B cell (primary cell): ENCODE results near the gene TMEM145. TPM values are rescaled to one million over a fixed set of nuclear protein-coding genes. Genes with fewer than 3 reads are reported as not detected.

Source experiments
- ATAC-seq: fragments of 200-7000 bp; cut with Tn5 transposase; one replicate; pipeline ENCODE4 v1.10.0; 2021; ENCODE audit warnings: low read depth, mild to moderate bottlenecking, moderate number of reproducible peaks, moderate library complexity
- CTCF ChIA-PET: fragments of 350-600 bp; sonication (Branson Sonifier 250); formaldehyde crosslinking; loops from one replicate; lab custom pipeline; 2021; ENCODE audit warnings: antibody characterized with exemption, inconsistent platforms; lab: Charles Lee
- POLR2A ChIA-PET: fragments of 350-600 bp; sonication (Branson Sonifier 250); formaldehyde crosslinking; loops from one replicate; lab custom pipeline; 2021; ENCODE audit warnings: antibody characterized with exemption; lab: Charles Lee
- DNase-seq: peaks from one replicate; pipeline ENCODE4 v3.0.0; 2013
- H2AFZ ChIP-seq: 2 replicates; pipeline ENCODE4 v1.6.1; 2012; ENCODE audit warnings: mild to moderate bottlenecking, low read depth, low read length; ENCODE audit not compliant: insufficient read depth, poor library complexity, severe bottlenecking
- H3K27ac ChIP-seq, 2 donors: 1 replicate in 1 of 2; 2 replicates in 1 of 2; pipeline ENCODE4 v1.5.1; 2012 to 2013; ENCODE audit warnings: low read length in 2 of 2, mild to moderate bottlenecking in 2 of 2, moderate library complexity in 1 of 2
- H3K27me3 ChIP-seq, 4 experiments: fragments of 200-600 bp in 1 of 4; sonication (generic) in 1 of 4; replicated peaks in 1 of 4; 1 replicate in 2 of 4; 2 replicates in 2 of 4; pipeline versions ENCODE4 v1.6.1 to v1.7.0; 2013 to 2016; ENCODE audit warnings: low read length in 3 of 4, mild to moderate bottlenecking in 2 of 4, mixed read lengths in 1 of 4, moderate library complexity in 1 of 4; ENCODE audit not compliant: insufficient read depth in 4 of 4, control insufficient read depth in 3 of 4; ENCODE audit errors: control extremely low read depth in 1 of 4
- H3K36me3 ChIP-seq, 2 experiments: replicated peaks in 1 of 2; 1 replicate in 1 of 2; 2 replicates in 1 of 2; pipeline versions ENCODE4 v1.6.1 to v1.7.1; 2013; ENCODE audit warnings: low read length in 1 of 2; ENCODE audit not compliant: insufficient read depth in 2 of 2, control insufficient read depth in 1 of 2; ENCODE audit errors: control extremely low read depth in 1 of 2, extremely low read depth in 1 of 2
- H3K4me1 ChIP-seq, 2 donors: fragments of 200-600 bp in 1 of 2; sonication (generic) in 1 of 2; 1 replicate in 1 of 2; 2 replicates in 1 of 2; pipeline versions ENCODE4 v1.5.1 to v1.6.1; 2013 to 2017; ENCODE audit warnings: low read length in 2 of 2; ENCODE audit not compliant: control insufficient read depth in 2 of 2, insufficient read depth in 2 of 2
- H3K4me2 ChIP-seq: replicated peaks from 2 replicates; pipeline ENCODE3; 2012; ENCODE audit warnings: mild to moderate bottlenecking, low read depth, low read length; ENCODE audit not compliant: poor library complexity, severe bottlenecking
- H3K4me3 ChIP-seq, 5 experiments: fragments of 200-600 bp in 1 of 5; sonication (generic) in 1 of 5; 1 replicate in 3 of 5; 2 replicates in 2 of 5; pipeline versions ENCODE4 v1.5.1 to v1.7.0; 2011 to 2016; ENCODE audit warnings: low read length in 4 of 5, mild to moderate bottlenecking in 4 of 5, low read depth in 2 of 5, control low read depth in 1 of 5, moderate library complexity in 1 of 5; ENCODE audit not compliant: insufficient read depth in 1 of 5; ENCODE audit errors: control extremely low read depth in 1 of 5, extremely low read depth in 1 of 5
- H3K79me2 ChIP-seq: fragments of 200-600 bp; sonication (generic); one replicate; pipeline ENCODE4 v1.6.0; 2016; ENCODE audit warnings: low read length; ENCODE audit not compliant: control insufficient read depth, insufficient read depth
- H3K9ac ChIP-seq: fragments of 200-600 bp; sonication (generic); 2 replicates; pipeline ENCODE4 v1.6.1; 2017; ENCODE audit warnings: mild to moderate bottlenecking, low read length, moderate library complexity
- H3K9me3 ChIP-seq, 3 donors: one replicate each; pipeline versions ENCODE4 v1.6.1 to v1.7.1; 2013; ENCODE audit warnings: low read length in 2 of 3; ENCODE audit not compliant: control insufficient read depth in 2 of 3, insufficient read depth in 1 of 3; ENCODE audit errors: control extremely low read depth in 1 of 3
- H4K20me1 ChIP-seq: 2 replicates; pipeline ENCODE4 v1.6.0; 2012; ENCODE audit warnings: mild to moderate bottlenecking, low read length; ENCODE audit not compliant: insufficient read depth, control insufficient read depth, poor library complexity, severe bottlenecking
- H3K27ac Mint-ChIP-seq: one replicate; pipeline ENCODE4 v1.8.0; 2021; ENCODE audit warnings: mixed read lengths
- H3K27me3 Mint-ChIP-seq: one replicate; pipeline ENCODE4 v1.8.0; 2021; ENCODE audit warnings: mixed read lengths
- H3K4me1 Mint-ChIP-seq: one replicate; pipeline ENCODE4 v1.8.0; 2021; ENCODE audit warnings: mixed read lengths
- H3K4me3 Mint-ChIP-seq: one replicate; pipeline ENCODE4 v1.8.0; 2021; ENCODE audit warnings: mixed read lengths
- H3K9me3 Mint-ChIP-seq: one replicate; pipeline ENCODE4 v1.8.0; 2022; ENCODE audit warnings: mixed read lengths; ENCODE audit not compliant: insufficient read depth
- EZH2 ChIP-seq: IDR thresholded peaks from 2 replicates; pipeline ENCODE4 v1.6.1; 2012; ENCODE audit warnings: borderline replicate concordance, low read depth, mild to moderate bottlenecking, moderate library complexity, low read length; ENCODE audit not compliant: insufficient read depth, poor library complexity, severe bottlenecking
- WGBS: methylation state at CpG from one replicate; pipeline ENCODE4 v1.1.5; 2013; ENCODE audit warnings: missing lambda C conversion rate; ENCODE audit not compliant: insufficient coverage; 5-methylcytosine and 5-hydroxymethylcytosine counted together
- intact Hi-C: fragments of 100-400 bp; cut with micrococcal nuclease; formaldehyde crosslinking; loops from one replicate; pipeline ENCODE4 v1.10.0; 2022
- polyA plus RNA-seq: library from polyadenylated mRNA; depleted of rRNA; stranded (reverse); fragments of >200 nt; gene quantifications from 2 replicates; pipeline ENCODE4 v1.2.3, GENCODE V29; 2012
- total RNA-seq, 2 donors: library from RNA; stranded (reverse); fragments of 120-200 nt in 1 of 2; gene quantifications; 1 replicate in 1 of 2; 2 replicates in 1 of 2; pipeline versions ENCODE4 v1.2.3 to v1.2.4, GENCODE V29; 2013 to 2022
- TF ChIP-seq, protein P1 (sequence below): fragments of 200-600 bp; IDR thresholded peaks from one replicate; pipeline ENCODE4 v1.8.0; 2022; ENCODE audit warnings: antibody characterized with exemption, mild to moderate bottlenecking

The TMEM145 gene
- total and polyA plus RNA-seq, 2 donors (not counting 1 experiment from before 2014, with no cell fraction given) = not detected

DNA sequence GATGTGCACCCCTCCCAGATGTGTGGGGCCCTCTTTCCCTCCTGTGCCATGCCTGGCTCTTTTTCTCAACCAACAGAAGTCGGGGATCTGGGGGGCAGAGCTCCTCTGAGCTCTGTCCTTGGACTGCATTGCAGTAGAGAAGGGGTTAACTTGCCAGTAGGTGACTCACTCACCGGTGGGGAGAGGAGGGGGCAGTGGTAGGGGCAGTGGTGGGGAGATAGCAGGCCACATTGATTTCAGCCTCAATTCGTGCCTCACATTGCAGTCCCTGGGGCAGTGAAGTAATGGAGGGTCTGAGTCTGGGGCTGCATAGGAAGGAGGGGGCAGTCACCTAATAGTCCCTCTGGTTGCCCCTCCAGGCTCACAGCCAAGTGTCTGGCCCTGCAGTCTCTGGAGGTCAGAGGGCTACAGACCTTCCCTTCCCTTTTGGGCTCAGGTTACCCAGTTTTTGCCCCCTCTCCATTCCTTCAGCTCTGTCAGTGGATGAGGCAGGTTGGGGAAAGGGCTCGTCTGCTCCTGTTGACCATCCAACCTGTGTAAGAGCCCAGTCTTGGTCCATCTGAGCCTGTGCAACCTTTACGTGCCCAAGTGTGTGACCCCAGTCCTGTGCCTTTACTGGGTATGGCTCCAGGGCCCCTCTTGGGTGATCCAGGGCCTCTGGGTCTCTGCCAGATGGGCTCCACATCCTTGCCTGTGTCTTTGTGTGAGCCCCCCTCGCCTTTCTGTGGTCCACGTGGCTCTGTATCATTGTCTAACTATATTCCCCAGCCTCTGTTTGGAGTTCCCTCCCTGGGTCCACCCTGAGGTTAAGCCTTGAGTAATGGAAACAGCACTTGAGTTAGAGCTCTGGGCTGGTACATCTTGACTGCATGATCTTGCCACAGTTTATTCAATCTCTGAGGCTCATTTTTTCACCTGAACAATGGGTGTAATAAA, 31.0 kb upstream of the TMEM145 start:
- Histone ChIP-seq H3K4me2 (peak overlapping the region; percentile 96), H3K4me1 (peaks cover 53 to 71% of the 10 kb centered on the region in 2 donors), H3K36me3 (peaks cover 0 to 5% of the 10 kb centered on the region in 2 experiments), H3K27me3 (no peaks in the 10 kb centered on the region), H3K4me3 (no peak overlapping the region), H3K9ac (peak overlapping the region; percentile 40), H4K20me1 (peaks cover 32% of the 10 kb centered on the region), H3K27ac (peak overlapping the region; percentile 91 to 96), H3K79me2 (peaks cover 43% of the 10 kb centered on the region), H3K9me3 (no peaks in the 10 kb centered on the region), H2AFZ (no peak overlapping the region)
- ATAC-seq (no peak), DNase-seq (peak; percentile 48)
- Mint-ChIP-seq H3K27me3 (no peaks in the 10 kb centered on the region), H3K27ac (no peak overlapping the region), H3K4me1 (peaks cover 37% of the 10 kb centered on the region), H3K9me3 (no peaks in the 10 kb centered on the region), H3K4me3 (no peak overlapping the region)
- TF ChIP-seq, protein P1, sequence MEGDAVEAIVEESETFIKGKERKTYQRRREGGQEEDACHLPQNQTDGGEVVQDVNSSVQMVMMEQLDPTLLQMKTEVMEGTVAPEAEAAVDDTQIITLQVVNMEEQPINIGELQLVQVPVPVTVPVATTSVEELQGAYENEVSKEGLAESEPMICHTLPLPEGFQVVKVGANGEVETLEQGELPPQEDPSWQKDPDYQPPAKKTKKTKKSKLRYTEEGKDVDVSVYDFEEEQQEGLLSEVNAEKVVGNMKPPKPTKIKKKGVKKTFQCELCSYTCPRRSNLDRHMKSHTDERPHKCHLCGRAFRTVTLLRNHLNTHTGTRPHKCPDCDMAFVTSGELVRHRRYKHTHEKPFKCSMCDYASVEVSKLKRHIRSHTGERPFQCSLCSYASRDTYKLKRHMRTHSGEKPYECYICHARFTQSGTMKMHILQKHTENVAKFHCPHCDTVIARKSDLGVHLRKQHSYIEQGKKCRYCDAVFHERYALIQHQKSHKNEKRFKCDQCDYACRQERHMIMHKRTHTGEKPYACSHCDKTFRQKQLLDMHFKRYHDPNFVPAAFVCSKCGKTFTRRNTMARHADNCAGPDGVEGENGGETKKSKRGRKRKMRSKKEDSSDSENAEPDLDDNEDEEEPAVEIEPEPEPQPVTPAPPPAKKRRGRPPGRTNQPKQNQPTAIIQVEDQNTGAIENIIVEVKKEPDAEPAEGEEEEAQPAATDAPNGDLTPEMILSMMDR = no peak
- TF ChIP-seq EZH2 = no peak
- ChIA-PET POLR2A (interaction anchor here (0.5 to 5.5 kb wide), 13 partner anchors 9 to 185 kb away, joined by 3 to 23 read pairs (median 7); partner anchors contain the start of genes ERF, GSK3A and PAFAH1B3), CTCF (interaction anchor here (1.0 to 4.8 kb wide), 7 partner anchors 11 to 37 kb away, joined by 3 to 89 read pairs (median 4); partner anchors contain the start of genes GSK3A, PAFAH1B3 and PRR19)
- 36% methylated on average over 6 of the region's 7 CpGs for WGBS
- intact Hi-C loops = loop anchor here (5.0 kb wide), 1 partner anchor 80 kb away; no protein-coding TSS in a partner anchor
